ENCODE data around the gene C3orf70. TPM values are rescaled to one million over a fixed set of nuclear protein-coding genes. Genes with fewer than 3 reads are reported as not detected.

The C3orf70 gene
- total RNA-seq, 2 donors from 2014 or later, result 2.6 to 3.4 TPM

DNA sequence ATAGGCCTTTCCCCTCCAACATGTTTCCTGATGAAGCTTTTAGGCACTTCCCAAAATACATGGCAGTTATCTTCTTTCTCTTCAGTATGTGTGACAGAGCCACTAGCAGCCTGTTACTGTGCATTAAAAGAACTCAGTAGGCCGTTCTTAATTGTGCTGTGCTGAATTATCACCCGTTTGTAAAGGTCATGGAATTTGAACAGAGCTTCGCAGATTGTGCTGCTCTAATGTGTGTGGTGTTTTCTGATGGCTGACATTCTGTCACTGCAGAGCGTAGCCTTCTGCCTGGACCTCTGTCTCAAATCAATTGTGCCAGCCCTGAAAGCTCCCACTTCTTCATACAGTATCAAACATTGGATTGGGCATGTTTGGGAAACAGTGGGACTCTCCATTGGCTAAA, 111.3 kb downstream of the C3orf70 start:
- TF ChIP-seq, protein P1, sequence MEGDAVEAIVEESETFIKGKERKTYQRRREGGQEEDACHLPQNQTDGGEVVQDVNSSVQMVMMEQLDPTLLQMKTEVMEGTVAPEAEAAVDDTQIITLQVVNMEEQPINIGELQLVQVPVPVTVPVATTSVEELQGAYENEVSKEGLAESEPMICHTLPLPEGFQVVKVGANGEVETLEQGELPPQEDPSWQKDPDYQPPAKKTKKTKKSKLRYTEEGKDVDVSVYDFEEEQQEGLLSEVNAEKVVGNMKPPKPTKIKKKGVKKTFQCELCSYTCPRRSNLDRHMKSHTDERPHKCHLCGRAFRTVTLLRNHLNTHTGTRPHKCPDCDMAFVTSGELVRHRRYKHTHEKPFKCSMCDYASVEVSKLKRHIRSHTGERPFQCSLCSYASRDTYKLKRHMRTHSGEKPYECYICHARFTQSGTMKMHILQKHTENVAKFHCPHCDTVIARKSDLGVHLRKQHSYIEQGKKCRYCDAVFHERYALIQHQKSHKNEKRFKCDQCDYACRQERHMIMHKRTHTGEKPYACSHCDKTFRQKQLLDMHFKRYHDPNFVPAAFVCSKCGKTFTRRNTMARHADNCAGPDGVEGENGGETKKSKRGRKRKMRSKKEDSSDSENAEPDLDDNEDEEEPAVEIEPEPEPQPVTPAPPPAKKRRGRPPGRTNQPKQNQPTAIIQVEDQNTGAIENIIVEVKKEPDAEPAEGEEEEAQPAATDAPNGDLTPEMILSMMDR (IDR thresholded peaks at IDR 0.05), result no peak
- Histone ChIP-seq H3K9me3 (peaks cover 0 to 8% of the 10 kb centered on the region in 2 donors), H3K36me3 (no peaks in the 10 kb centered on the region), H3K4me3 (no peak overlapping the region), H3K4me1 (peaks cover 0 to 17% of the 10 kb centered on the region in 2 donors), H3K27ac (no peak overlapping the region), H3K27me3 (no peaks in the 10 kb centered on the region)
- DNase-seq (ENCODE audit: low spot score), result no peak

DNA sequence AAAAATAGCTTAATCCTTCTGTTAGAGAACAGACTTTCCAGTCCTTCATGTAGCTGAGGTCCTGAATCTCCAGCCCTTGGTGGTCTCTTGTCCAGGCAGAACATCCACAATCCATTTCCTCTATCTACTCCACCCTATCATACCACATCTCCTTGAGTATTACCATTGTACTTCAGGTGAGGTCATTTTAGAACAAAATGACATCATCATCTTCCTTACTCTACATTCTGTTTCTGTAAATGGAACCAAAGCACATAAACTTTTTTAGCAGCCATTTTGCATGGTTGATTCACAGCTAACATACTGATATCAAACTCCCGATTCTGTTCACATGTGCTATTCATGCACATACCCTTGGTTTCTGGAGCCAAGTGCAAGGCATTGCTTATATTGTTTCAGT, 112.4 kb downstream of the C3orf70 start:
- DNase-seq (ENCODE audit: low spot score), result no peak
- H3K27ac ChIP-seq, result no peak overlapping the region

DNA sequence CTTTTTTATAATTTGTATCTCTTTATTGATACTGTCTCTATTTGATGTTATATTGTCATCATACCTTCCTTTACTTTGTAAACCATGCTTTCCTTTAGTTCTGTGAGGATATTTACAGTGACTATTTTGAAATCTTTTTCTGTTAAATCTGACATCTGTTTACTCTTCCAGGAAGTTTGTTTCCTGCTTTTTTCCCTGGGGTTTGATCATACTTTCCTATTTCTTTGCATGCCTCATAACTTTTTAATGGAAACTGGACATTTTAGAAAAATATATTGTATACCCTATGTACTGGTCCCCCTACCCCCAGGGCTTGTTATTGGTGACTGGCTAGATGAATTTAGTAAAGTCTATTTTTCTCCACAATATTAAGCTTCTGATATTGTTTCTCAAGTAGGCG, 115.1 kb downstream of the C3orf70 start:
- no peak overlapping the region for H3K27ac ChIP-seq
- TF ChIP-seq, protein P1 (IDR thresholded peaks at IDR 0.05), result no peak
- no peaks in the 10 kb centered on the region for H3K36me3 ChIP-seq
- DNase-seq (ENCODE audit: low spot score), result no peak
- peaks cover 0 to 18% of the 10 kb centered on the region in 2 donors for H3K9me3 ChIP-seq
- H3K27me3 ChIP-seq, result no peaks in the 10 kb centered on the region
- H3K4me1 ChIP-seq, result no peaks in the 10 kb centered on the region
- H3K4me3 ChIP-seq, result no peak overlapping the region

More for the DNA sequence above, 112.4 kb downstream of the C3orf70 start:
- Histone ChIP-seq H3K27me3 (no peaks in the 10 kb centered on the region), H3K4me1 (peaks cover 0 to 8% of the 10 kb centered on the region in 2 donors), H3K36me3 (no peaks in the 10 kb centered on the region), H3K9me3 (peaks cover 0 to 18% of the 10 kb centered on the region in 2 donors), H3K4me3 (no peak overlapping the region)
- TF ChIP-seq, protein P1 (IDR thresholded peaks at IDR 0.05), result no peak

DNA sequence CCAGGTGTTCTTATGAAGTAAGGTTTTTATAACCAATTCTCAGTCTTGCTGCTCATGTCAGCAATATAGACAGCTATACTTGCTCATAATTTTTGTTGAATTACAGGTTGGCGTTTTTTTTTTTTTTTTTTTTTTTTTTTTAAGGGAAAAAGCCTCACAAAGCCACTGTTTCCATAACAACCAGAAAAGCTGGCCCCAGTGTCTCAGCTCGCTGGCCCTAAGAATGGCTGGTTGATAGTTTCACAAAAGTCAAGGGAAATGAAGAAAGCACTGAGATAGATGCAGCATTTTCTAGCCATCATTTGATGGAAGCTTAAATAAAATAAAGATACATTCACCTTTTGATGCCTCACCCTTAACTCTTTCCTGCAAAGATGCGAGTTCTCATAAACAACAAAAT, 121.9 kb downstream of the C3orf70 start:
- peaks cover 3% of the 10 kb centered on the region for H3K36me3 ChIP-seq
- peaks cover 0 to 4% of the 10 kb centered on the region in 2 donors for H3K9me3 ChIP-seq
- no peak overlapping the region for H3K27ac ChIP-seq
- no peak overlapping the region for H3K4me3 ChIP-seq
- TF ChIP-seq, protein P1 (IDR thresholded peaks at IDR 0.05), result no peak
- H3K4me1 ChIP-seq, result no peaks in the 10 kb centered on the region
- no peak for DNase-seq (ENCODE audit: low spot score)
- no peaks in the 10 kb centered on the region for H3K27me3 ChIP-seq

DNA sequence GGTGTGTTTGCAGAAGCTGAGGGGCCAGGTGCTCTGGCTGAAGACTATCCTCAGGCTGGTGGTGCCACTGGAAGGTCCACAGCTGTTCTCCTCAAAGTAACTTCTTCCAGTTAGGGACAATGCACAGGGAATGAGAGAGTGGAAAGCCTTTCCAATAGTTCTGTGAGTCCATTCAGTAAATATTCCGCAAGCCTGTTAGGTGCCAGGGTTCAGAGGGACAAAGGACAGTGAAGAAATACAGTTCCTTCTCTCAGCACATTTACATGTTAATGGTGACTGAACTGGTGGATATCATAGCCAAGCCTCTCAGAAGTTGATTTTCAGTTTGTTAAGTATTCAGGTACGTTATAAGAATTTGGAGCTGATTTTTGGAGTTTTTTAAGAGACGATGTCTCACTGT, 122.5 kb downstream of the C3orf70 start:
- H3K27me3 ChIP-seq, result no peaks in the 10 kb centered on the region
- TF ChIP-seq, protein P1 (IDR thresholded peaks at IDR 0.05), result no peak
- H3K9me3 ChIP-seq, result no peaks in the 10 kb centered on the region
- H3K4me1 ChIP-seq, result no peaks in the 10 kb centered on the region
- peaks cover 3% of the 10 kb centered on the region for H3K36me3 ChIP-seq
- no peak overlapping the region for H3K4me3 ChIP-seq
- DNase-seq (ENCODE audit: low spot score), result no peak
- no peak overlapping the region for H3K27ac ChIP-seq

DNA sequence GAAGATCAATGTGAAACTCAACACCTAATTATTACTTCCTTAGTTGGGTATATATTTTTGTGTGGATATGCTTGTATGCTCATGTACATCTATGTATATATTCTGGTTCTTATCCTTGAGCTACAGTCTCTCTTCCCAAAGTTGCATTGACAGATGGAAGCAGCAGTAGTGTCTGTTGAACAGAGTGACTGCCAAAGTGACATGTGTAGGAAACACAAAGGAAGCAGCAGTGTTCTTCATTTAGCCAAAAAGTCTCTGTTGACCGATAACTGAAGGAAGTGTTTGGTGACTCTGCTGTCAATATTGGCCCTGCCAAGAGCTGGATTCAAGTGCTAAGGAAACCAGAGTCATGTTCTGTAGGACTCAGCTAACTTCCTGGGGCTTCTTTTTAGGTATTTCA, 123.8 kb downstream of the C3orf70 start:
- no peak overlapping the region for H3K4me3 ChIP-seq
- TF ChIP-seq, protein P1 (IDR thresholded peaks at IDR 0.05), result no peak
- DNase-seq (ENCODE audit: low spot score), result no peak
- peaks cover 8% of the 10 kb centered on the region for H3K36me3 ChIP-seq
- H3K9me3 ChIP-seq, result no peaks in the 10 kb centered on the region
- H3K4me1 ChIP-seq, result no peaks in the 10 kb centered on the region
- H3K27me3 ChIP-seq, result no peaks in the 10 kb centered on the region
- no peak overlapping the region for H3K27ac ChIP-seq

Measured in right atrium auricular region (tissue), 2 donors.